Stomach (tissue), 9 donors: ENCODE results near the gene FTO. TPM values are rescaled to one million over a fixed set of nuclear protein-coding genes. Genes with fewer than 3 reads are reported as not detected.

Experiments
- DNase-seq, 2 donors: peaks; one replicate each; pipeline versions ENCODE4 v3.0.0 to v3.0.0-alpha.2; 2013 to 2019
- H3K27ac ChIP-seq, 5 donors: fragments of 200-600 bp in 4 of 5; sonication (generic) in 4 of 5; one replicate each; pipeline ENCODE4 v1.5.1; 2013 to 2019; ENCODE audit warnings: mild to moderate bottlenecking in 1 of 5, moderate library complexity in 1 of 5
- H3K27me3 ChIP-seq, 3 donors: fragments of 200-600 bp; sonication (generic); one replicate each; pipeline ENCODE4 v1.5.1; 2017 to 2019; ENCODE audit warnings: mixed run types in 1 of 3
- H3K36me3 ChIP-seq, 4 donors: fragments of 200-600 bp; sonication (generic); 1 replicate in 3 of 4; 2 replicates in 1 of 4; pipeline ENCODE4 v1.5.1; 2016 to 2019
- H3K4me1 ChIP-seq, 4 donors: fragments of 200-600 bp; sonication (generic); one replicate each; pipeline ENCODE4 v1.5.1; 2016 to 2019
- H3K4me3 ChIP-seq, 4 donors: fragments of 200-600 bp; sonication (generic) in 3 of 4; one replicate each; pipeline ENCODE4 v1.5.1; 2016 to 2019; ENCODE audit warnings: mild to moderate bottlenecking in 1 of 4
- H3K9me3 ChIP-seq, 4 donors: fragments of 200-600 bp; sonication (generic); one replicate each; pipeline ENCODE4 v1.5.1; 2016 to 2019
- EP300 ChIP-seq: sonication (generic); formaldehyde crosslinking; IDR thresholded peaks from one replicate; pipeline ENCODE4 v1.6.1; 2017; ENCODE audit warnings: antibody characterized with exemption
- POLR2A ChIP-seq, 4 donors: fragments of 450-650 bp; IDR thresholded peaks; one replicate each; pipeline ENCODE4 v1.6.1; 2016; ENCODE audit warnings: antibody characterized with exemption in 4 of 4, control low read depth in 2 of 4, mild to moderate bottlenecking in 1 of 4, moderate library complexity in 1 of 4
- POLR2AphosphoS5 ChIP-seq, 3 donors: sonication (generic); formaldehyde crosslinking; IDR thresholded peaks; one replicate each; pipeline ENCODE4 v1.6.1; 2016; ENCODE audit warnings: antibody characterized with exemption in 3 of 3
- whole genome bisulfite sequencing, 5 donors: extraction: QIAGEN DNeasy Blood & Tissue Kit in 3 of 5; methylation state at CpG; one replicate each; pipeline versions ENCODE4 v1.1.5 to v1.1.7; 2013 to 2018; 5-methylcytosine and 5-hydroxymethylcytosine counted together
- intact Hi-C: fragments of 100-400 bp; cut with DNase I; formaldehyde crosslinking; loops from one replicate; pipeline ENCODE4 v1.15.1; 2023; ENCODE audit warnings: low total_unique reads
- polyA plus RNA-seq, 3 donors: library from polyadenylated mRNA; stranded (reverse); fragments of 200-250 nt; gene quantifications; one replicate each; pipeline ENCODE4 v1.2.3, GENCODE V29; 2013
- total RNA-seq, 5 donors: library from RNA; depleted of rRNA; stranded (reverse); fragments of >200 nt; gene quantifications; one replicate each; pipeline versions ENCODE4 v1.1.0 to v1.2.3, GENCODE V29; 2014 to 2016
- TF ChIP-seq, protein P1 (sequence below), 7 experiments: fragments of 450-650 bp in 4 of 7; fragments of 200-600 bp in 3 of 7; sonication (generic) in 3 of 7; IDR thresholded peaks; one replicate each; pipeline ENCODE4 v1.5.1; 2016 to 2019; ENCODE audit warnings: antibody characterized with exemption in 7 of 7, control low read depth in 2 of 7, mild to moderate bottlenecking in 1 of 7
- donor health status: healthy with polysubstance abuse.
- donor health status: Bipolar disorder and iron deficiency.
- donor health status: healthy.

Gene FTO
- total and polyA plus RNA-seq, 8 donors, result 9.3 to 88.7 (median 24.6) TPM

DNA sequence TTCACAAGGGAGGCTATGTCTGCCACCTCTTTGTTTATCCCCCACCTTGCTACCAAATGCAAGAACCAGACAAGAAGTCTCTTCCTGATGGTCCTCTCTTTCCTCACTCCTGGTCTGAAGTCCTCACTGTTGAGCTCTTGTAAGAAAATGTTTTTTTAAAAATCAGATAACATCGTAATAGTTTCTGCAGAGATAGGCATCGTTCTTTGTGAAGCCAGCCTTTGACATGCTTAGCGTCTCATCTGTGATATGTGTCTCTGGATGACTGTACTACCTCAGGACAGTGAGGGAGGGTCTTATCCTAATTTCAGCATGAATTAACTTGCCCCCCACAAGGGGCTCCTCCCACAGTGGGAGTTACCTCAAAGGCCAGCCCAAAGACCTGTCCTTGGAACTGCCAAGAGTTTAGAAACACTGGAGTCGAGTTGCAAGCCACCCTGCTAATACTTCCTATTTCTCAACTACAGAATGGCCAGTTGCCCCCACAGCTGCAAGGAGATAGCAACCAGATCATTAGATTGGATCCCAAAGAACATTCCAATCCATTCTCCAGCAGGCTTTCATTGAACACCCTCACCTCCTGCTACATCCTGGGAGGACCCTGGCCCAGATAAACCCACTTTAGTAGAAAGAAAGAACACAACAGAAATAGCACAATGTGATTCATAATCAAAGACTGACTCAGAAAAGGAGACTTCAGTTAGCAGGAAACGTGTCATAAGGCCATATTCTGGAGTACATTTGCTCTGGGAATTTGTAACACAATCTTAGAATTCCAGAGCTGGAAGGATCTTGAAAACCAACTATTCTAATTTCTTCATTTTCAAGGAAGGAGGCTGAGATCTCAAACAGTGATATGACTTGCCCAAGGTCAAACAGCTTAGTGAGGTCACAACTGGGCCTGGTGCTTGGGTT is 431.7 kb downstream of the FTO start:
- H3K9me3 ChIP-seq, result peaks cover 0 to 6% (median 0%) of the 10 kb centered on the region in 4 donors
- TF ChIP-seq EP300 (no peak), POLR2A (IDR thresholded peaks at IDR 0.05) (no peak), POLR2AphosphoS5 (IDR thresholded peaks at IDR 0.05) (no peak)
- TF ChIP-seq, protein P1, sequence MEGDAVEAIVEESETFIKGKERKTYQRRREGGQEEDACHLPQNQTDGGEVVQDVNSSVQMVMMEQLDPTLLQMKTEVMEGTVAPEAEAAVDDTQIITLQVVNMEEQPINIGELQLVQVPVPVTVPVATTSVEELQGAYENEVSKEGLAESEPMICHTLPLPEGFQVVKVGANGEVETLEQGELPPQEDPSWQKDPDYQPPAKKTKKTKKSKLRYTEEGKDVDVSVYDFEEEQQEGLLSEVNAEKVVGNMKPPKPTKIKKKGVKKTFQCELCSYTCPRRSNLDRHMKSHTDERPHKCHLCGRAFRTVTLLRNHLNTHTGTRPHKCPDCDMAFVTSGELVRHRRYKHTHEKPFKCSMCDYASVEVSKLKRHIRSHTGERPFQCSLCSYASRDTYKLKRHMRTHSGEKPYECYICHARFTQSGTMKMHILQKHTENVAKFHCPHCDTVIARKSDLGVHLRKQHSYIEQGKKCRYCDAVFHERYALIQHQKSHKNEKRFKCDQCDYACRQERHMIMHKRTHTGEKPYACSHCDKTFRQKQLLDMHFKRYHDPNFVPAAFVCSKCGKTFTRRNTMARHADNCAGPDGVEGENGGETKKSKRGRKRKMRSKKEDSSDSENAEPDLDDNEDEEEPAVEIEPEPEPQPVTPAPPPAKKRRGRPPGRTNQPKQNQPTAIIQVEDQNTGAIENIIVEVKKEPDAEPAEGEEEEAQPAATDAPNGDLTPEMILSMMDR (IDR thresholded peaks at IDR 0.05), result no peak
- H3K4me3 ChIP-seq, result no peak overlapping the region
- H3K27ac ChIP-seq, result no peak overlapping the region
- WGBS, 5 donors, result 65 to 80% (median 79%) methylated on average over 5 of the region's 5 CpGs
- no peaks in the 10 kb centered on the region for H3K36me3 ChIP-seq
- H3K4me1 ChIP-seq, result no peaks in the 10 kb centered on the region
- no peak for DNase-seq
- intact Hi-C loops, result no loop called here
- peaks cover 0 to 6% (median 0%) of the 10 kb centered on the region in 3 donors for H3K27me3 ChIP-seq

DNA sequence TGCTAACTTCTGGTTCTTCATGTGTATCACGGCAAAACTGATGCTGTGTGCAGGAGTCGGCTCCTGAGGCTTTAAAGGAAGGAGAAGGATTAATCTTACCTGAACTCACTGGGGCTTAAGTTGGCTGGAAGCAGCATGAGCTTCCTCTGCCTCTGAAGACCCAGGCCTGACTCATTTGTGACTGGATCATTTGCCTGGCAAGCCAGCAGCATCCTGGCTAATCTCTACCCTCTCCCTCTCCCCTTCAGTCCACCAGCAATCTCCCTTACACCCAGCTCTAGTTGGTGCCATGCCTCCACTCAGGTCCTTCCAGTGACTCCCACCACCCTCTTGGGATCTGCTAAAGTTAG is 432.3 kb downstream of the FTO start:
- Histone ChIP-seq H3K27me3 (peaks cover 0 to 6% (median 0%) of the 10 kb centered on the region in 3 donors), H3K36me3 (no peaks in the 10 kb centered on the region), H3K9me3 (peaks cover 0 to 6% (median 0%) of the 10 kb centered on the region in 4 donors), H3K4me1 (no peaks in the 10 kb centered on the region), H3K4me3 (no peak overlapping the region), H3K27ac (no peak overlapping the region)
- no peak for TF ChIP-seq POLR2AphosphoS5 (IDR thresholded peaks at IDR 0.05)
- TF ChIP-seq POLR2A (IDR thresholded peaks at IDR 0.05), result no peak
- TF ChIP-seq, protein P1 (IDR thresholded peaks at IDR 0.05), result no peak
- TF ChIP-seq EP300, result no peak
- no peak for DNase-seq
- intact Hi-C loops, result no loop called here
- 82 to 90% (median 86%) methylated on average over 2 of the region's 2 CpGs for WGBS, 5 donors

DNA sequence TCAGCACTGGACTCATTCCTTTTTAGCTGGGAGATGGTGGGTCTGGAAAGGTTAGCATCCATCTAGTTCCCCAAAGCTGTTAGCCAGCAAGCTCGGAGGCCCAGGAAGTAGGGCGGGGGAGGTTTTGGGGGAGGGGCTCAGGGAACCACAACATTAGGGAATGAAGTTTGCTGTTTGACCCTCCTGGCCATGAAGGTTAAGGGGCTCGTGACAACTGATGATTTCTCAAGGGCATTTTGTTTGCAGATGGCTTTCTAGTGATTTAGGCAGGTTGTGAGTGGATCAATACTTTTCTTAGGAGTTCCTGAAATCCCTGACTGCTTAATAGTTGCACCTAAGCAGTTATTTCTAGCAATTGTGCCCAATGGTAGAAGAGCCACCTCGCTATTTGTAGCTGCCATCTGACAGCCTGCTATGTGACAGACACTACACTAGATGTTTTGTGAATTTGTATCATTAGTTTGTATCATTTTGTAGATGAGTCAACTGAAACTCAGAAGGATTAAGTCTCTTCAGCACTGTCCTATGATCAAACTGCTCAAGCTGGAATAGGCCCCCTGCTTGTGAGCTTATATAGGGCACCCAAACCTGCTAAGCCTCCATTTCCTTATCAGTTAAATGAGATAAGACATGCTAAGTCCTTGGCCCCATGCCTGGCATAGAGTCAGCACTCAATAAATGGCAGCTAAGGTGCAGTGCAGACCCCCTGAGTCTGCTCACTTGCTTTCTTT is 436.3 kb downstream of the FTO start:
- intact Hi-C loops, result no loop called here
- H3K9me3 ChIP-seq, result peaks cover 0 to 6% (median 0%) of the 10 kb centered on the region in 4 donors
- TF ChIP-seq POLR2AphosphoS5 (IDR thresholded peaks at IDR 0.05) (no peak), EP300 (no peak), POLR2A (IDR thresholded peaks at IDR 0.05) (no peak)
- TF ChIP-seq, protein P1 (IDR thresholded peaks at IDR 0.05), result no peak
- H3K4me3 ChIP-seq, result no peak overlapping the region
- peaks cover 0 to 6% (median 0%) of the 10 kb centered on the region in 3 donors for H3K27me3 ChIP-seq
- no peak overlapping the region for H3K27ac ChIP-seq
- H3K36me3 ChIP-seq, result no peaks in the 10 kb centered on the region
- peak in 1 of 2 donors; percentile 41 for DNase-seq
- H3K4me1 ChIP-seq, result no peaks in the 10 kb centered on the region
- 64 to 87% (median 78%) methylated on average over 4 of the region's 4 CpGs for WGBS, 5 donors

DNA sequence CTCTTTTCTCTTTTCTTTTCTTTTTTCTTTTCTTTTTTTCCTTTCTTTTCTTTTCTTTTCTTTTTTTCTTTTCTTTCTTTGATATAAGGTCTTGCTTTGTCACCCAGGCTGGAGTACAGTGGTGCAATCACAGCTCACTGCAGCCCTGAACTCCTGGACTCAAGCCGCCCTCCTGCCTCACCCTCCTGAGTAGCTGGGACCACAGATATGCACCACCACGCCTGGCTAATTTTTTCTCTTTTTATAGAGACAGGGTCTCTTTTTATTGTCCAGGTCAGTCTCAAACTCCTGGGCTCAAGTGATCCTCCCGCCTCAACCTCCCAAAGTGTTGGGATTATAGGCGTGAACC is 436.8 kb downstream of the FTO start:
- TF ChIP-seq, protein P1 (IDR thresholded peaks at IDR 0.05), result no peak
- TF ChIP-seq EP300 (no peak), POLR2AphosphoS5 (IDR thresholded peaks at IDR 0.05) (no peak), POLR2A (IDR thresholded peaks at IDR 0.05) (no peak)

More for the DNA sequence above, 436.8 kb downstream of the FTO start:
- Histone ChIP-seq H3K27ac (no peak overlapping the region), H3K9me3 (peaks cover 0 to 6% (median 0%) of the 10 kb centered on the region in 4 donors), H3K27me3 (peaks cover 0 to 6% (median 0%) of the 10 kb centered on the region in 3 donors), H3K36me3 (no peaks in the 10 kb centered on the region), H3K4me1 (no peaks in the 10 kb centered on the region), H3K4me3 (no peak overlapping the region)
- WGBS, 5 donors, result 73 to 88% (median 77%) methylated on average over 4 of the region's 4 CpGs
- intact Hi-C loops, result no loop called here
- DNase-seq, result no peak
